GM04503 (cell line): Measurements from ENCODE around the gene SMAD9.

Experiments used
- DNase-seq: peaks from one replicate; pipeline ENCODE4 v3.0.0-alpha.2; 2012; ENCODE audit warnings: low read depth

The SMAD9 gene

DNA sequence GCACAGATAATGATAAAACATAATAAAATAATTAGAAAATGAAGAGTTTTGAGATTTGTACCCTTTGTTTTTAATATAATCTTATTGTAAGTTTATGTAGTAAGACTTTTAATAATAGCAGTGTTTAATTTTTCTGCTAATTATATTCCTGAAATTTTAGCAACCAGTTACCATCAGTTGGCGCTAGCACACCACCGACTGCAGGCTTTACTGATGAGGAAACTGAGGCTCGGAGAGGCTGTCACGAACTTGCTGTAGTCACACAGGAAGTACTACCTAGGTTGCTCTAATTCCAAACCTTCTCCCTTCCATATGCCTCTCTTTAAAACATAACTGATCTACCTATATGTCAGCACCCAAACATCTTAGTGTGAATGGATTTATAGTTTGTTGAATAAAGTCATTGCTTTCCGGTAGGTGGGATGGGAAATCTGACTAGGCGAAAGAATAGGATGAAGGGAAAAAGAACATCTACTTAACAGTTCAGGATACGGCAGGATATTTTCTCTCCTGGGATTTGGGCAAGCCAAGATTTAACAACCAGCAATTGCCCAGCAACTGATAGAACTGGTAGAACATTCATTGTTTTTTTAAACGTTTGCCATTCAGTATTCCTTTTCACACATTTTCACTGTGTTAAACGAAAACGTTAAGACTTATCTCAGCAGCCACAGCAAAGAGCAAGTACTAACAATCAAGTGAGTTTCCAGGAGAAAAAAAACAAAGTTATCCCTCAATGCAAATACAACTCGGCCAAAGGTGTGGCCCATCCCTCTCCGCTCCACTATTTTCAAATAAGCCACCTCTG, 101.8 kb downstream of the SMAD9 start:
- no peak for DNase-seq

DNA sequence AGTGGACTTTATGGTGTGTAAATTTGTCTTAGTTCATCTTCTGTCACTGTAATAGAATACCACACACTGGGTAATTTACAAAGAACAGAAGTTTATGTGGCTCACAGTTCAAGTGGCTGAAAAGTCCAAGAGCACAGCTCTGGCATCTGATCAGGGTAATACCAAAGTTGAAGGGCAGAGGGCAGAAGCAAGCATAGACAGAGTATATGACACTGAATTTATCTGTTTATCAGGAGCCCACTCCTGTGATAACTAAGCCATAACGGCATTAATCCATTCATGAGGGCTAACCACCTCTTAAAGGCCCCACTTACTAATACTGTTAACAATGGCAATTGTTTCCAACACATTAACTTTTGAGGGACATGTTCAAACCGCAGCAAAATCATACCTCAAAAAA, 105.0 kb downstream of the SMAD9 start:
- no peak for DNase-seq

DNA sequence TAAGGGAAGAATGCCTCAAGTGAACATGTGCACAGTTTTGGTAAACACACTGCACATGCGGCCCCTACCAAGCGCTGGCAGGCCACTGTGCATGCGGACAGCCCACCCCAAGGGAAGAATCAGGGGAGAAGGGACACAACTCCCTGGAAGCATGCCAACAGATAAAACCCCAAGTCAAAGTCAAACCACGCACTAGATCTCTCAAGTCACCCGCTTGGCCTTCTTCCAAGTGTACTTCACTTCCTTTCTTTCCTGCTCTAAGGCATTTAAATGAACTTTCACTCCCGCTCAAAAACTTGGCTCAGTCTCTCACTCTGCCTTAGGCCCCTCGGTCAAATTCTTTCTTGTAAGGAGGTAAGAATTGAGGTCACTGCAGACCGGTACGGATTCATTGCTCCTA, 105.6 kb downstream of the SMAD9 start:
- DNase-seq: no peak

DNA sequence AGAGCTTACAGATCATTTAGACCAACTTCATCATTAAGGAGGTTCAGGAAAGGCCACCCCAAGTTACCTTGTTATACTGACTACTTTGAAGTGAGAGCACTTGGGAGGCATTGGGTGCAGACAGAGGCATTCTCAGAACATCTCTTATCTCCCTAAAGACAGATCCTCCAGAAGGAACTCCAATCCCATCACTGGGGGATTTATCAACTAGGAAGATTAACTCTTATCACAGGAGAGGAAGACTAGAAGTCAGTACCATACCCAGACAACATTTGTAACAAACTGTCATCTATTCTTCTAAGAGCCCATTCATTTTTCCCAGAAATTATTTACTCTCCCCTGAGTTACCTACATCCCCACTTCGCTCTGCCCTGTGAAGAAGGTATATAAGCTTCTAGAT, 106.8 kb downstream of the SMAD9 start:
- no peak for DNase-seq

DNA sequence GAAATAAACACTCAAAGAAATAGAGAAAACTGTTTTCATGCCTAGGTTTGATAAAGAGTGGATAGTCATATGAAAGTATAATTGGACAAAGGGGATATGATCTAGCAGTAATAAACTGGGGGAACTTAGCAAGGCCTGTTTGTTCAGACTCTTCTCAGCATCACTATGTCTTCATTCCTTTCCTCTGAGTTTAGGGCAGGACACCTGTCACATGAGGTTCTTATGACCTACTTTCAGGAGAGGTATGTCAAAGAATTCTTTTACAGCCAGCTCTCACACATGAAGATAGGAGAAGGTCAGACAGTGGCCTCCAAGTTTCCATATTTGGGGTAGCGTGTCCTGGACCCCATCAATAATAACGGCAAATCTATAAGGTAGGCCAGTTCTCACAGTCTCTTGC, 112.4 kb downstream of the SMAD9 start:
- no peak for DNase-seq

DNA sequence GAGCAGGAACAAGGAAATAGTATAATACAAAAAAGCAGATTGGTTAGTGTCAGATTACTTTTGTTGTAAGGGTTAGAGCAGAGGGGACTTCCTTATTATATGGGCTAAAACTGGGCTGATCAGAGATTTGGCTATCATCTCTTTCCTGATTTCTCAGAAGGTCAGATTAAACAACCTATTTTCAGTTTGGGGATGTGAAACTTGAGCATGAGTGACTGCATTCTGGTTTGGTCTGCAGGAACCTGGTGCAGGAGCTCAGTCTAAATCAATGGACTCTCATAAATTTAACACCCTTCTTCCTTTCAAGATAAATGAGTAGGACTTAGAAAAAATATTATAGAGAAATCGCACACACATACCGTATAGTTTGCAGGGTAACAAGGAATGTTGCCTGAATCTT, 113.9 kb downstream of the SMAD9 start:
- DNase-seq: no peak

DNA sequence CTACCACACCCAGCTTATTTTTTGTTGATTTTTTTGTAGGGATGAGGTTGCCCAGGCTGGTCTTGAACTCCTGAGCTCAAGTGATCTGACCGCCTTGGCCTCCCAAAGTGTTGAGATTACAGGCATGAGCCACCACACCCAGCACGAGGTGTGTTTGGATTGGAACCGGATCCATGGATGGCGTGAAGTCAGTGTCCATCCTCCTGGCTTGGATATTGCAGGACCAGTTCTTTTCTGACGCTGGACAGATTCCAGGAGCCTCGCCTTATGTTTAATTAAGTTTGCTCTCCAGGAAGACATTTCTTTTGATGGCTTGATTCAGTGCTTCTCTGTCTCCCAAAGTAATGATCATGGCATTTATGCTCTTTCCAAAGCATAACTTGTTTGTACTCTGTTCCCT, 115.5 kb downstream of the SMAD9 start:
- DNase-seq: no peak

DNA sequence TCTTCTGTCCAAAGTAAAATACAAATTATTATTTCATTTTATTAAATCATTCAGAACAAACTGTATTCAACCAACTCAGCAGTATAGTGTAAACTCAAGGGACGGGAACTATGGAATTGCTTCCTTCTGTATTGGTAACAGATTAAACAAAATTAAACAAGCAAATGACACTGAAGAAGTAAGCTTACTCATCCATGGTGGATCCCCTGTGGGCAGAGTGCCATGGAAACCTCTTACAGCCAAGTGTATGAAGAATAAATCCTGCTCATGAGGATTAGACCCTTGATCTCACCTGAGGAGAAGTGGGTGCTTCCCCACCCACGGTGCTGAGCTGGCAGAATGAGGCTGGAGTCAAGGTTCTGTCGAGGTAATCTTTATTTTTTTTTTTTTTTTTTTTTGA, 119.0 kb downstream of the SMAD9 start:
- no peak for DNase-seq

DNA sequence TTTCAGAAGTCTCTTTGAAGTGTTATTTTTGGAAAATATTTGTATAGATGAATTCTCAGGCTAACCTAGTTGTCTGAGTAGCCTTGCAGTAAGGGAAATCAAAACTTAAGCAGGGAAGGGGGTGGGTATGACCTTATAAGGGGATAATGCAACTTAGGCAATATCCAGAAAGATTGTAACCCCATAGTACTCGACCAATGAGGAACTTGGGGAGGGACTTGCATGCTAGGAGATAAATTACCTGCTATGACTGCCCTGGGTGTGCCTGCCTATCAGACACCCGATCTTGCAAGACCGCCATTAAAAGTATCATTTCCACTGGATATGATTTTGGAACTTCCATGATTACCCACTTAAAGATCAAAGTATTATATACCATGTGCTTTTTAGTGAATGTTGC, 124.0 kb downstream of the SMAD9 start:
- no peak for DNase-seq

DNA sequence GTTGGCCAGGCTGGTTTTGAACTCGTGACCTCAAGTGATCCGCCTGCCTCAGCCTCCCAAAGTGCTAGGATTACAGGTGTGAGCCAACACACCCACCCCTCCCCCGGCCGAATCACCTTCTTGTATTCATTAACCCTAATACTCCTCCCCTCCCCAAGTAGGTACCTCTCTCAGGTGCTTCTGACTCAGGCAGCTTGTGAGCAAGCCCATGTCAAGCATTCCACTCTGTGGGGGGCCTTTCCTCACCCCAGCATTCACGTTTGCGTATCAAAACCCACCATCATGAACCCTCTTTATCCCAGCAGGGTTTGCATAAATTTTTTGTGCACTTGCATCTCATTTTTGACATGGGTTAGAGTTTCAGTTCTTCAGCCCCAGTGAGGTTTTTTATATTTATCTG, 124.6 kb downstream of the SMAD9 start:
- no peak for DNase-seq
